ENCODE data around the gene OPCML.

The OPCML gene

DNA sequence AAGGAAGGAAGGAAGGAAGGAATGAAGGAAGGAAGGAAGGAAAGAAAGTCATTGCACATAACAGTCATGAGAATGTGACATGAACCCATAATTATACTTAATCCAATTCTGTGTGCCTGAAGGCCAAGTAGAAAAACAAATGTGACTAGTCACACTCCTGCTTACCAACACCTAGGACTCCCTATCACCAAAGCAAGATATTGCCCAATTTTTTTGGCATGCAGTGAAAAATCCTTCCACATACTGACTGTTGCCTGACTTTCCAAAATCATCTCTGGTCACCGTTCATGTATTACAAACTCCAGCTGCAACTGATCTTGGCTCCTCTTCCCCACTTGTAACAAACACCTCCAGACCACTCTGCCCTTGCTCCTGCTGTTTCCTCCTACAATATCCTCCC, 516.8 kb downstream of the OPCML start:
- DNase-seq: no peak
- Histone ChIP-seq H3K9me2 (replicated peaks; ENCODE audit: insufficient read depth, low read length) (no peaks in the 10 kb centered on the region), H3K27me3 (replicated peaks; ENCODE audit: insufficient read depth, low read length) (no peaks in the 10 kb centered on the region), H4K20me1 (ENCODE audit: insufficient read depth, low read length) (no peaks in the 10 kb centered on the region), H3K4me3 (ENCODE audit: low read length) (no peak overlapping the region), H3K27ac (ENCODE audit: low read length) (no peak overlapping the region), H3F3A (ENCODE audit: insufficient read depth, low read length) (no peaks in the 10 kb centered on the region), H2AFZ (ENCODE audit: low read length) (no peak overlapping the region), H3K4me1 (ENCODE audit: low read length) (no peaks in the 10 kb centered on the region), H3K79me2 (ENCODE audit: low read length) (no peaks in the 10 kb centered on the region), H3K9ac (ENCODE audit: low read length) (no peak overlapping the region), H3K36me3 (replicated peaks; ENCODE audit: insufficient read depth, low read length) (no peaks in the 10 kb centered on the region), H3K4me2 (ENCODE audit: low read depth, low read length) (no peak overlapping the region), H3K9me3 (replicated peaks; ENCODE audit: insufficient read depth, low read length) (no peaks in the 10 kb centered on the region)
- TF ChIP-seq EZH2 (optimal IDR thresholded peaks at IDR 0.05; ENCODE audit: low read depth, low read length) (no peak), EZH2phosphoT487 (IDR thresholded peaks at IDR 0.05; ENCODE audit: low read length) (no peak), CTCF (IDR thresholded peaks at IDR 0.05; ENCODE audit: low read length) (no peak)

DNA sequence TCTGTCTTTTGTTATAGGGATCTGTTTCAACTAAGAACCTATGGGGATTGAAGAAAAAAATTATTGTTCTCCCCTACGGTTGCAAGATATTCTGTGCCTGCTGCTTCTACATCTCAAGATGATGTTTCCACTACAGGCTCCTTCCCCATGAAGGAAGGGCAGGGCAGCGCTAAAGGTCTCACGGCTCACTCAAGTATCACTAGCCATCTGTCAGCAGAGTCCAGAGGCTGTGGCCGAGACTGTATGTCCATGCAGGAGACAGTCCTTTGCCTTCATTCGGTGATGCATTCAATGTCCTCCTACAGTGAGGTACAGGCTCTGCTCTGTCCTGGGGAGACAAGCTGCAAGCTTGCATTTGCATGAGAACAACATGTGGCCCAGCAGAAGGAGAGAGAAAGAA, 518.0 kb downstream of the OPCML start:
- DNase-seq: no peak
- Histone ChIP-seq H3K4me1 (ENCODE audit: low read length) (no peaks in the 10 kb centered on the region), H3K4me3 (ENCODE audit: low read length) (no peak overlapping the region), H3K27ac (ENCODE audit: low read length) (no peak overlapping the region), H3K9me3 (replicated peaks; ENCODE audit: insufficient read depth, low read length) (no peaks in the 10 kb centered on the region), H3K9me2 (replicated peaks; ENCODE audit: insufficient read depth, low read length) (no peaks in the 10 kb centered on the region), H3K4me2 (ENCODE audit: low read depth, low read length) (no peak overlapping the region), H3K79me2 (ENCODE audit: low read length) (no peaks in the 10 kb centered on the region), H4K20me1 (ENCODE audit: insufficient read depth, low read length) (no peaks in the 10 kb centered on the region), H3K9ac (ENCODE audit: low read length) (no peak overlapping the region), H2AFZ (ENCODE audit: low read length) (no peak overlapping the region), H3K36me3 (replicated peaks; ENCODE audit: insufficient read depth, low read length) (no peaks in the 10 kb centered on the region), H3K27me3 (replicated peaks; ENCODE audit: insufficient read depth, low read length) (no peaks in the 10 kb centered on the region), H3F3A (ENCODE audit: insufficient read depth, low read length) (no peaks in the 10 kb centered on the region)
- TF ChIP-seq CTCF (IDR thresholded peaks at IDR 0.05; ENCODE audit: low read length): no peak
- TF ChIP-seq EZH2 (optimal IDR thresholded peaks at IDR 0.05; ENCODE audit: low read depth, low read length): no peak
- no peak for TF ChIP-seq EZH2phosphoT487 (IDR thresholded peaks at IDR 0.05; ENCODE audit: low read length)

DNA sequence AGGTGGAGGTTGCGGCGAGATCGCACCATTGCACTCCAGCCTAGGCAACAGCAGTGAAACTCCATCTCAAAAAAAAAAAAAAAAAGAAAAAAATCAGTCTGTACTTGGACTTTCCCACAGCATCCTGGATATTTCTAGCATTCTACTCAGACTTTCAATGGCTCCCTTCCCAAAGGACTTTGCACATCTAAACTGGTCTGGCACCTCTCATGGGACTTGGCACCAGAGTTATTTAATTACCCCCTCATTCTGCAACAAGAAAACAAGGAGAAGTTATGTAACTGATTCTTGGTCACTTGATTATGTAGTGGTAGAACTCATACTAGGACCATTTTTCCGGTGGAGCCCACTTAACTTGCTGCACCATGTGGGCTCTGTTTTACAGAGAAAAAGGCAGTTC, 519.5 kb downstream of the OPCML start:
- H3K36me3 ChIP-seq (replicated peaks; ENCODE audit: insufficient read depth, low read length): no peaks in the 10 kb centered on the region
- H4K20me1 ChIP-seq (ENCODE audit: insufficient read depth, low read length): no peaks in the 10 kb centered on the region
- no peak overlapping the region for H3K9ac ChIP-seq (ENCODE audit: low read length)
- no peak overlapping the region for H2AFZ ChIP-seq (ENCODE audit: low read length)
- H3K79me2 ChIP-seq (ENCODE audit: low read length): no peaks in the 10 kb centered on the region
- no peaks in the 10 kb centered on the region for H3K4me1 ChIP-seq (ENCODE audit: low read length)
- no peaks in the 10 kb centered on the region for H3F3A ChIP-seq (ENCODE audit: insufficient read depth, low read length)
- TF ChIP-seq CTCF (IDR thresholded peaks at IDR 0.05; ENCODE audit: low read length) (no peak), EZH2phosphoT487 (IDR thresholded peaks at IDR 0.05; ENCODE audit: low read length) (no peak), EZH2 (optimal IDR thresholded peaks at IDR 0.05; ENCODE audit: low read depth, low read length) (no peak)
- H3K9me3 ChIP-seq (replicated peaks; ENCODE audit: insufficient read depth, low read length): no peaks in the 10 kb centered on the region
- no peak overlapping the region for H3K4me3 ChIP-seq (ENCODE audit: low read length)
- no peak for DNase-seq
- no peak overlapping the region for H3K4me2 ChIP-seq (ENCODE audit: low read depth, low read length)
- no peaks in the 10 kb centered on the region for H3K27me3 ChIP-seq (replicated peaks; ENCODE audit: insufficient read depth, low read length)
- H3K9me2 ChIP-seq (replicated peaks; ENCODE audit: insufficient read depth, low read length): no peaks in the 10 kb centered on the region
- no peak overlapping the region for H3K27ac ChIP-seq (ENCODE audit: low read length)
